HG03039 (cell line): ENCODE results near the gene VSX2.

Experiments used
- ATAC-seq: cut with Tn5 transposase; IDR thresholded peaks from one replicate; pipeline ENCODE4 v1.9.1; 2021; ENCODE audit warnings: mild to moderate bottlenecking, moderate library complexity; ENCODE audit not compliant: unreplicated experiment

Gene VSX2

DNA sequence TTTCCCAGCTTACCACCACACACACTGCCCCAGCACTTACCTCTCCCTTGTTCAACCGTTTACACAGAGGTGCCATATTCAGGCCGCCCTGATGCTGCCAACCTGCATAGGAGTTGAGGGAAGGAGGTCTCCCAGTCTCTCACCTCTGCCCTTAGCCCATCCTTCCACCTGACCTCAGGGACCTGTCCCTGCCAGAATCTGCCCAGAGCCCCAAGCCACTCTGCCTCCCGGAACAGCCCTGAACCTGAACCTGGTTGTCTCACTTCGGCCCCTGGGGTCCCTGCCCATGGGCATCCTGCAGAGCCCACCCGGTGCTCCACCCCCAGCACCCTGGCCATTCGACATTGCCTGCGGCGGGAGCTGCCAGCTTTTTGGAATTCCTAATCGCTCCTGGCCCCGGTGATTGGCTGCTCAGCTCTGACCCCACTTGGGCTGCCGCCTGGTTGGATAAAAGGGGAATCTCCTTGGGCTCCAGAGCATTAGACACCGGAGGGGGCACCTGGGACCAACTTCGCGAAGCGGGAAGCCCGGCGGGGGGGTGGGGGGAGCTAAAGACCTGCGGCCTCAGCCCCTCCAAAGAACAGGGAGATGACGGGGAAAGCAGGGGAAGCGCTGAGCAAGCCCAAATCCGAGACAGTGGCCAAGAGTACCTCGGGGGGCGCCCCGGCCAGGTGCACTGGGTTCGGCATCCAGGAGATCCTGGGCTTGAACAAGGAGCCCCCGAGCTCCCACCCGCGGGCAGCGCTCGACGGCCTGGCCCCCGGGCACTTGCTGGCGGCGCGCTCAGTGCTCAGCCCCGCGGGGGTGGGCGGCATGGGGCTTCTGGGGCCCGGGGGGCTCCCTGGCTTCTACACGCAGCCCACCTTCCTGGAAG, at the start of gene VSX2:
Gene VSX2 (plus strand): TSS at position 476 of the 874 bp plus-strand sequence. CDS start 113 bp downstream, at position 589.
- no peak for ATAC-seq

DNA sequence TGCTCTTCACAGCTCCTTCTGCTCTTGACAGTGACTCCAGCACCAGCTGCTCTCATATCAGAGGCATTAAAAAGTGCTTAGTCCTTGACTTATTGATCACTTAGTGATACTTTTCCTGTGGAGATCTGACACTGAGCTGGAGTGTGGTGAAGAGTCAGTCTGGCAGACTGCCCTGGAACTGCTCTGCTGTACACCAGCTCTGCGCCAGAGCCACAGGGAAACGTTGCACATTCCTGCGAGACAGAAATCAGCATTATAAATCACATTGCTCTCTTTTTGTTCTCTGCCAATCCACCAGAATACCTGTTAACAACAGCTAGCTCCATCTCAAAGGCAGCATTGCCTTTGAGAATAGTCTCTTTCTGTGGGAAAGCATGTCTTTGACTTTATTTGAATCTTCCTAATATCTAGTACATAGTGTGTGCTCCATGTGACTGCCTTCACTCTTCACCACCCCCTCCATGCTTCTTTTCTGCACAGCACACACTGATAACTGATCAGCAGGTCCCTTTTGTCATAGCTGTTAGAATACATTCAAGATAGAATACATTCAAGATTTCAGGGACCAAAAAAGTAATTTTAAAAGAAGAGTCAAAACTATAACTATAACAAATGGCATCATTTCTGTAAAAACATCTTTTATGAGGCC, 48.2 kb upstream of the VSX2 start:
- ATAC-seq = no peak

DNA sequence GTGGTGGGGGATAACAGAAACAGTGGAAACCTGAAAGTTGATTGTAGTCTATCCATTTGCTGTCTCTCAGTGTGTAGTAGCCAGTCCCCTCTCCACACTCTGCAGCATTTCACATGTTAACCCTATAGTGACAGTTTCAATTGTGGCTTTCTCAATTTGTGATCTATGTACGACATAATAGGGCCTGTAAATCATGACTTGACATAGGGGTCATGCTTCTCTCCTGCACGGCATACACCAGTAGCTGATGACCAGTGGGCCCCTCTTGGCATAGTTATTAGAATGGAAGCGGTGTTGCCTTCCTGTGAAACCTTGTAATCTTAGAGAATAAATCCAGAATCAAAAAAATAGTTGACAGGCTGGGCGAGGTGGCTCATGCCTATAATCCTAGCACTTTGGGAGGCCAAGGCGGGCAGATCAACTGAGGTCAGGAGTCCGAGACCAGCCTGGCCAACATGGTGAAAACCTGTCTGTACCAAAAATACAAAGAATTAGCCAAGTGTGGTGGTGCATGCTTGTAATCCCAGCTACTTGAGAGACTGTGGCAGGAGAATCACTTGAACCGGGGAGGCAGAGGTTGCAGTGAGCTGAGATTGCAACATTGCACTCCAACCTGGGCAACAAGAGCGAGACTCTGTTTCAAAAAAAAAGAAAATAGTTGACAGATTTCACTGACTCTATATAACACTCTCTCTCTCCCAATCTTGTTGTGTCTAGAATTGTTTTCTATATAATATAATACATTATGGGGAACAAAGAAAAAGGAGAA, 44.6 kb upstream of the VSX2 start:
- no peak for ATAC-seq

DNA sequence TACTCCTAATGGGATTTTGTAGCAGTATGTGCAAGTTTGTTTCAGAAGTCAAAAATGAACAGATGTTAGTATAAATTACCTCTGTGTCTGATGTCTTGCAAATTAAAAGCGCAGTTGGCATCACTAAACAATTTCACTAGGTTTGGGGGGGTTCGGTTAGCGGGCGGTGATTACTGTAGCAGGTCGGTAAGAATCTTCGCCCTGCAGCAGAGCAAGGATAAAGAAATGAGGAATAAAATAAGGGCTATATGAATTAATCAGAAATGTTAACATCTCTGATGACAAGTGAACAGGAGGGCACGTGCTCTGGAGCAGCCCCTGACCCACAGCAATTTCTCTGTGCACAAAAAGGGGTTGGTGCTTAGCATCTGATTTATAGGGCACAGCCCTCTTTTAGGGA, 43.6 kb upstream of the VSX2 start:
- no peak for ATAC-seq

DNA sequence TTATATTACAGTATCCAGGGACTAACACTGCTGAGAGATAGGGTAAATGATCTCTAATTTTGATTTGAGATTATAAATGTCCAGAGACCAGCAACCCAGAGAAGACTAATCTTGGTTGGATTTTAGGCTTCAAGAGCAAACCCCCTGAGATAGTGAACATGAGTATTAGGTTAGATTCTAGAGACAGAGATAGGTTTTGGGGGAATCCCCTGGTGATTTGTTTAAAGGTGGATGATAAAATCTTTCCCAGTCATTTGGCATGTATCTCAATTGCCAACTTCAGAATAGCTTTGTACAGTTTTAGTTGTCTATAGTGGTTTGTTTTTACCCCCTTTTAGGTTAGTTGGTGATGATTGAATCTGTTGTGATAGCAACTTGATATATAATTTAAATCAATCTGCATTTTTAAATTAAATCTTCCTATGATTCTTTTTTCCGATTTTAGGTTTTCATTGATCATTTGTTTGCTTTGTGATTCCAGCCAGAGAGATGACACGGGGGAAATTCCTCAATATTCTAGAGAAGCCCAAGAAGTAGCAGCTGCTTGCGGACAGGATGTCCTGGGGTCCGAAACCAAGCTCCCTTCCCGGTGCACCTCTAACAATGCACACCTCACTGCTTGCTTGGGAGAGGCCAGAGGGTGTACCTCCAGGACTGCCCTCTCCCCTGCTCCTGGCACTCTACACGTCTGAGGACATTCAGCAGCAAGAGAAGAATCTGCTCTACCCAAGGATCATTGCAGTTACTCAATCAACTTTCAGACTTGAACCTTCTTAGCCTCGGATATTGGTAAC, 40.6 kb upstream of the VSX2 start:
- ATAC-seq = no peak

DNA sequence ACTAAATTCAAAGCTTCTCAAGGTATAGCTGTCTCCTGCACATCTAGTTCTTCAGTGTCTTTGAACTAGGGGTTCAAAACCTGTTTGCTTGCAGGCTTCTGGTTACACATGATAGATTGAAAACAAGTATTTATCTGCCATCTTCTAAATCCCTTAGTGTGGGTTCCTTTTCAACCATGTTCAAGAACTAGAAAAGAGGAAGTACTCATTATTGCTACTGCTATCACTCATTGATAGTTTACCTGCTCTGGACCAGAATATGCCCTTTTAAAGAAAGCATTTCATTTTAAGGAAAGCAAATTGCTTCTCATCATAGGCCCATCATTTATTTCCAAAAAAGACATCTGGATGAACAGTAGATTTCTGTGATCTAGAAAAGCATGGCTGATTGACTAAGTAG, 37.1 kb upstream of the VSX2 start:
- ATAC-seq = no peak

DNA sequence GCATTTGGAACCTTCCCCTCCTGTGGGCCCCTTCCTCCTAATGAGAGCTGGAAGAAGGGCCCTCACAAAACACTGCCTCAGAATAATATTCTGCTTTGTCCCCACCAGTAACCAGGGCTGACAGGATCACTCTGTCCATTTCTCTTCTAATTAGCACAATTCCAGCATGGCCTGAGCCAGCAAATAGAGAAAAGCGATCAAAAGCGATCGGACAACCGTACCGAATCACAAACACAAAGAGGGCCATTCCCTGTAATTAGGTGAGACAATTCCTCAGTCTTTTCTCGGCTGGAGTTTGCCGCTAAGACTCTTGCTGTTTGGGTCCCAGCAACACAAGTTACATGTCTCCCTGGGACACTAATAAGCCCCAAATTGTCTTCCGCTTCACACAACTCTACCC, 35.6 kb upstream of the VSX2 start:
- no peak for ATAC-seq

DNA sequence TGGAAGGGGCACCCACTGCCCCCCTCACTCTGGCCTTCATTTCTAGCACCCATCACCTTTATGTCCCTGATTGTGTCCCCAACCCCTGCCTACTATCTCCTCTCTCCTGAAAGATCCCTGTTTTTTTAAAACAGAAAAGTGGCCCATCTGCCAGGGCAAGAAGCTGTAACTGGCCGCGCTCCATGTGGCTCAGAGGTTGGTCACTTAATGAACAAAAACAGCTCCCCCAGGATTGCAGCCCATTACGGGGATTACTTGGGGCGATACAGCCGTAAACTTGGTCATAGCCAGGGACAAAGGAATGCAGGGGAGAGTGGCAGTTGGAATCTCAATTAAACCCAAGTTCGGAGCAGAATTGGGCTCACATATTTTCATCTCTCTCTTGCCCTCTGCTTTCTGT, 34.8 kb upstream of the VSX2 start:
- no peak for ATAC-seq

DNA sequence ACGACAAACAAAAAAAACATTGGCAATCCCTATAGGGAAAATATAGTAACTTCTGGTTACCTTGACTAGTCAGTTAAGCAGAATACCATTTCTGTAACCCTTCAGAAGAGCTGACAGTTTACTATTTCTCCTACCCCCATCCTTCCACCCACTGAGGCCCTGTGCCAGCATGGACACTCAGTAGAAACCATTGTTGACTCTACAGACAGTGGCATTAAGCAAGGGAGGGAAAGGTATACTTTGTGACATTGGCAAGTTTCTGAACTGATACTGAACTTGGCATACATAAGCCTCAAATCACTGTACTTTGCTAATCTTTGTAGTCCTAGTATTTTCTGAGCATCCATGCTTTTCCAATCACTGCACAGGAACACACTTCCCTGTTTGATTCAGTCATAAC, 33.4 kb upstream of the VSX2 start:
- ATAC-seq = no peak

DNA sequence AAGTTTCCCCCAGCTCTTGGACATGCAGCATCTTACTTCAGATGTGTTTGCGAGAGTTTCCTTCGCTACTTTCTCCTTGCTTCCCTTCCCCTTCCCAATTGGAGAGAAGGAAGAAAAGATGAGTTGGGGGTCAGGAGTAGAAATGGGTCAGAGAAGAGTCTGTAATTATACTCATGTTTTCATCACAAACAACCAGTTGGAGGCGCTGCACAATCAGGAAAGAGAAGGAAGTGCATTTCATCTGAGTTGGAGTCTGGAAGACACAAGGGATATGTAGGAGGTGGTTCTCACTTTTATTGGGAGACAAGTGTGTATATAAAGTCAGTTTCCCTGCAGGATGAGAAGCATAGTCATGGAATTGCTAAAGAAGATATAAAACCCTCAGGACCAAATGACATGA, 31.3 kb upstream of the VSX2 start:
- no peak for ATAC-seq

DNA sequence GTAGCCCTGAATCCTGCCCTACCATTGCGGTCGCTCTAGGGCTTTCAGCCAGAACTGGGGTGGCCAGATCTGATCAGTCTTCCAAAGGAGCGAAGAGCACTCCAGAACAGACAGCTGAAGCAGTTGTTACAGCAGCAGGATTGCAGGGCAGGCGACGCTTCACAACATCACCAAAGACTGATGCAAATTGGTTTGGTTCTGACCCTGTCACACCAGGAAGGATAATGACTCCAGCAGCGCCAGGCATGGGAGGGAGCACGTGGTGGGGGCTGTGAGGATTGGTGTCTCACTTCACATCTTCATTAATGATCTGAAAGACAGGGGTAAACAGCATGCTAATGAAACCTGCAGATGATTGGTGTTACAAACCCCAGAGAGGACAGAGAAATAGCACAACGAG, 30.6 kb upstream of the VSX2 start:
- ATAC-seq = no peak

DNA sequence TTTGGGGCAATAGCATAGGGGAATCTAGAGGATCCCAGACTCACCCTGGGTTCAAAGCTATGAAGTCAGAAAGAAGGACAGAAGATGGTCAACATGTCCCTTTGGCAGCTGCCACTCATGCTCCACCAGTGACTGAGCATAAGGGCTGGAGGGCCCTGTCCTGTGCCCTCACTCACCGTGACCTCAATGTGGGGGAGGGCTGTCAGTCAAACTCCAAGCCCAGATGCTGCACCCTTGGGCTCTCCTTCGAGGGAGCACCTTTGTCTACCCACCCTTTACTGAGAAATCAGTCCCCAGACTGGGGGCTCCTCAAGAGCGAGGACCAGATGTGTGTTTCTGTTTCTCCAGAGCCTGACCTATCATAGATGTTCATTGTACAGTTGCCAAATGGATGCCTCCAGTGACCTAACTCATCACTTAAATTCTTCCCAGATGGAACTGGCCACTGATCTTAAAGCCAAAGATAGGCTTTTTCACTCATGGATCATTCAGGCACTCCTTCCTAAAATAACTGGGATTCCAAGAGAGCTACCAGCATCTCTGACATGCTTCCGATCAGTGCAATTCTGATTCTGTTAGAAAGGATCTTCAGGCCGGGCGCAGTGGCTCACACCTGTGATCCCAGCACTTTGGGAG, 27.2 kb upstream of the VSX2 start:
- ATAC-seq = no peak

DNA sequence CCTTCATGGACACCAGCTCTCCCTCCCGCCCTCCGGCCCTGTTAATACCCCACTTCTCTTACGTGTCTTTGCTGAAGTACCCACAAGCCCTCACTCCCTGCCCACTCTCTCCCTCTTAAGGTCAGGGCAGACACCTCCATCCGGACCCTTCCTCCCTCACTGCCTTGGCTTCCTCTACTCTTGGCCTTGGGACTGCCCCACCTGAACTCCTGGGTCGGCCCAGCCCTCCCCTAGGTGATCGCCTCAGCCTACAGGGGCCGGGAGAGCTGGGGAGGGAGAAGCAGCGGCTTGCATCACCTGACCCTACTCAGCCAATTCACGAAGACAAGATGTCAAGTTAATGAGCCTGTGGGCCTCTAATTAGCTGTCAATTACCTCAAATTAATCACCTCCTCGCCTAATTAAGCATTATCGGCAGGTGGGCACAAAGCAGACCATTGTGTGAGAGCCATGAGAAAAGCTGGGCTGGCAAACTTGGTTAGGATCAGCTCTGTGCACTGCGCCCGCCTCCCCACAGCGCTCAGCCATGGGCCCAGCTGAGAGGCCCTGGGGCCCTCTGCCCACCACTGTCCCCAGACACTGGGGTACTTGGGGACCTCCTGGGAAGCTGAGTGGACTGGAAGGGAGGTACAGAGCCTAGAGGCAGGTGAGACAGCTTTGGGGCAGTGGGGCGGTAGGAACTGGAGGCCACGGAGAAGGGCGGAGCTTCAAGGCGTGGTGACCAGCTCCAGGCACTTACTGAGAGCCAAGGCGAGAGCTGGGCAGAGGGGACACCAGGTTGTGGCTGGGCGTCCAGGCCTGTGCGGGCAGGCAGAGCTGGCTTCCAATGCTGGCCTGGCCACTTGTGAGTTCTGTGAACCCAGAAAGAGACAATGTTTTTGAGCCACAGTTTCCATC, 25.1 kb upstream of the VSX2 start:
- ATAC-seq = no peak

DNA sequence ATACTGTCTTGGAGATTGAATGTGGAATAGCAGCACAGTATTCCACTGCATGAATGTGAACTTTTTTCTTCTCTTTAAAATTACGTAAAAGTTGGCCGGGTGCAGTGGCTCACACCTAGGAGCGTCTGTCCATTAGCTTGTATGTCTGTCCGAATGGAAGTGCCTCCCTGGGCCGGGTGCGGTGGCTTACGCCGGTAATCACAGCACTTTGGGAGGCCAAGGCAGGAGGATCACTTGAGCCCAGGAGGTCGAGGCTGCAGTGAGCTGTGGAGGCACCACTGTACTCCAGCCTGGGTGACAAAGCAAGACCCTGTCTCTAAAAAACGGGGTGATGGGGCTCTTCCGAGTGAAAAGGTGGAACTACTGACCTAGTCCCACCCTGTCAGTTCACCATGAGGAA, 22.6 kb upstream of the VSX2 start:
- no peak for ATAC-seq

DNA sequence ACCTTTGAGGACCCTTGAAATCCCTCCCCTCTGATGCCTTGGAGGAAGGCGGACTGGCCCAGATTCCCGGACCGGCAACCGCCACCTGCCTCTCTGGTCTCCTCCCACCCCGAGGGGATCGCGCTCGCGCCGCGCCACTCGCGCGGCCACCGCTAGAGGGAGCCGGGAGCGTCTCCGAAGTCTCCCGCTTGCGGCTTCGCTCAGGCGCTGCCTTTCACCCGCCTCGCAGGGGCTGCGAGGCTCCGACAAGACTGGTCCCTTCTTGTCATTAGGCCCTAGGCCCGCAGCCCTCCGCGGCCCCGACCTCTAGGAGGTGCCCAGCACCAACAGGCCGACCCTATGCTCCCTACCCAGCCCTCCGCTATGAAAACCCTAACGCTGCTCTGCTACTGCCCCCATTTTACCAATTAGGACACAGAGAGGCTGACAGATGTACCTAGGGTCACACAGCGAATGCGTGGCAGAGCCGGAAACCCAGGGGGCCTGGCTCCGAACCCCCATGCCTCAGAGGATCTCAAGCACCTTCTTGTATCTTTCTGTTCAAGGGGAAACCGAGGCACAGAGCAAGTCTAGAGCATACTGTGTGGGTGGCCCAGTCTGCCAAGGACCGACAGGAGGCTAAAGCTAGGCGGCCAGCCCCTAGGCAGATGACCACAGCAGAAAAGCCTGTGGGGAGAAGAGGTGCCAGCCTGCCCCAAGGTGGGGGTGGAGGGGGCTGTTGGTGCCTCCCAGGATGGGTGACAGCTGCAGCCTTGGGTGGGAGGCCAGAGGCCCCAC, 21.4 kb upstream of the VSX2 start:
- no peak for ATAC-seq

DNA sequence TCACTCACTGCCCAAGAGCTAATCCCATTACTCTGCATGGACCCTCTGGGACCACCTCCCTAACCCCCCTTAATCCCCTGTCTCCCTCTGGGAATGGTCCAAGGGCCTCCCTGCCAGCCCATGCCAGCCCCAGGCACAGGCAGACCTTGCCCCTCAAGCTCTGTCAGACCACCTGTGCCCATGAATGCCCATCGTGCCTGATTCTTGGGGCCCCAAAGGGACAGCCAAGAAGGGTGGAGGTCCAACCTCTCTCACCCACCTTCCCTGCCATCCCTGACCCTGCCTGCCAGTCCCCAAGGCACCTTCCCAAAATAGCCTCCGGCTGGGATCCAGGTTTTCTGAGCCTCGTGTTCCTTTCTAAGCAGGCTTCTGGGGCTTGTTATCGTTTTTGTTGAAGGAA, 20.8 kb upstream of the VSX2 start:
- no peak for ATAC-seq

DNA sequence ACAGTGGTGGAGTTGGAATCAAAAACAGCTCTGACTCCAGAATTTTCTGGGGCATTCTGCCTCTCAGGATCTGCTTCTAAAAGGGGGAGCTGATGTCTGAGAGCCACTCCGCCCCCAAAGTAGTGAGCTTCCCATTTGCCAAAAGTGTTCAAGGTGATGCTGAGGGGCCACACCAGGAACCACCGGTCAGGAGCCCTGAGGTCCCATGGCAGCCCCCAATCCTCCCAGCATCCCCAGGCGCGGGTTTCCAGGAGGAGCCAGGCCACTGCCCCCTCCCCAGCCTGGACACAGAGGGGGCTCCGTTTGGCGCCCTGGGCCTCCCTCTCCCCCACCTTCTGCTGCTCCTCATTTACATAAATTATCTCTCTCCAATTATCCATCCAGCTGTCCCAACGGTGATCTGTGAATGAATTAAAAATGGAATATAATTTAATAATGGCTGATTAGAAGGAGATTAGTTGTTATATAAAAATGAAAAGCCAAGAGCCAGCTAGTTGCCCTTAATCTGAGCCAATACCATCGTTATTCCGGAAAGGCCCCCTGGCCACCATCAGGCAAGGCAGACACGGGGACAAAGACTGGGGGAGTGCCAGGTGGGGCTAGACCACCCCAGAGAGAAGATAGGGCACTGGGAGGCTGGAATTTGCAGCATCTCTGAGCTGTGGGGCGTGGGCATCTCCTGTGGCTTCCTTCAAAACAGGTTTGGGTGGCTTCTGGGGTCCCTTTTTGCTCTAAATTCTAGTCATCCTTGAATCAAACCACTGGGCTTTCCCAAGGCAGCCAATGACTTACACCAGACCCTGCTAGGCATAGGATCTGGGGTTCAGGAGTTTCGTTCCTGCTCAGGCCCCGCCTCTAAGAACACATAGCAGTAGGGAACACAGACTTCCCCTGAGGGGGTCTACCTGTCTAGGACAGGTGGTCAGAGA, 19.7 kb upstream of the VSX2 start:
- no peak for ATAC-seq

DNA sequence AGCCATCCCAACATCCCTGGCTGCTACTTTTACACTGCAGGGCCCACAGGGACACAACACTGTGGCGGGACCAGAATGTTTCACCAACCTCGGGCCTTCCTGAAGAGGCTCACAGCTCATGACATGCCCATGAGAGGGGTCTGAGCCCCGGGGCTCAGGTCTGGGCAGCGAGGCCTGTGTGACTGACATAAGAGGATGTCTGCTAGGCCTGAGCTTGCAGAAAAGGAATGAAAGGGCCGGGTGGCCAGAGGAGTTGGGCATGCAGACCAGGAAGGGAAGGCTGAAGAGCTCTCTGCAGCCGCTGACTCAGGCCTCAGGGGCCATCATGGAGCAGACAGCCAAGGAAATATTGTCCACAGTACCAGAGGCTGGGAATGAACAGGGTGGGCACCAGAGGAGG, 18.3 kb upstream of the VSX2 start:
- no peak for ATAC-seq
